ENCODE data around the gene SNRPB2. TPM values are rescaled to one million over a fixed set of nuclear protein-coding genes. Genes with fewer than 3 reads are reported as not detected.

Gene SNRPB2
- total RNA-seq, 1 donor = 58.6 TPM

- no peak overlapping the region for H3K4me3 ChIP-seq (ENCODE audit: low read depth, low read length)
- TF ChIP-seq CTCF (IDR thresholded peaks at IDR 0.05; ENCODE audit: insufficient read depth, low read length) = no peak
These were observed 21.2 kb upstream of the SNRPB2 start for GRCh38 chr20:16708602-16709001.

GRCh38 chr20:16709017-16709416, 20.8 kb upstream of the SNRPB2 start:
- H3K4me3 ChIP-seq (ENCODE audit: low read depth, low read length) = no peak overlapping the region
- no peak for TF ChIP-seq CTCF (IDR thresholded peaks at IDR 0.05; ENCODE audit: insufficient read depth, low read length)
- no peak for DNase-seq (ENCODE audit: low read depth)

More at GRCh38 chr20:16708602-16709001, 21.2 kb upstream of the SNRPB2 start:
- no peak for DNase-seq (ENCODE audit: low read depth)

GRCh38 chr20:16710781-16711180, 19.0 kb upstream of the SNRPB2 start:
- H3K4me3 ChIP-seq (ENCODE audit: low read depth, low read length) = no peak overlapping the region
- no peak for TF ChIP-seq CTCF (IDR thresholded peaks at IDR 0.05; ENCODE audit: insufficient read depth, low read length)
- DNase-seq (ENCODE audit: low read depth) = no peak

- no peak for TF ChIP-seq CTCF (IDR thresholded peaks at IDR 0.05; ENCODE audit: insufficient read depth, low read length)
- no peak overlapping the region for H3K4me3 ChIP-seq (ENCODE audit: low read depth, low read length)
- no peak for DNase-seq (ENCODE audit: low read depth)
These were observed 18.1 kb upstream of the SNRPB2 start for GRCh38 chr20:16711661-16712258.

GRCh38 chr20:16712511-16712947, 17.3 kb upstream of the SNRPB2 start:
- no peak for DNase-seq (ENCODE audit: low read depth)
- TF ChIP-seq CTCF (IDR thresholded peaks at IDR 0.05; ENCODE audit: insufficient read depth, low read length) = no peak
- no peak overlapping the region for H3K4me3 ChIP-seq (ENCODE audit: low read depth, low read length)

- no peak for DNase-seq (ENCODE audit: low read depth)
- TF ChIP-seq CTCF (IDR thresholded peaks at IDR 0.05; ENCODE audit: insufficient read depth, low read length) = no peak
- no peak overlapping the region for H3K4me3 ChIP-seq (ENCODE audit: low read depth, low read length)
These were observed 16.8 kb upstream of the SNRPB2 start for GRCh38 chr20:16713066-16713465.

- DNase-seq (ENCODE audit: low read depth) = no peak
- no peak for TF ChIP-seq CTCF (IDR thresholded peaks at IDR 0.05; ENCODE audit: insufficient read depth, low read length)
- no peak overlapping the region for H3K4me3 ChIP-seq (ENCODE audit: low read depth, low read length)
These were observed 15.6 kb upstream of the SNRPB2 start for GRCh38 chr20:16714242-16714641.
